GM10266 (cell line): ENCODE measurements around the gene OMP.

Source experiments
- DNase-seq: peaks from one replicate; pipeline ENCODE4 v3.0.0; 2012; ENCODE audit errors: extremely low spot score
- CTCF ChIP-seq: IDR thresholded peaks from 2 replicates; pipeline ENCODE4 v1.5.1; 2012; ENCODE audit warnings: mild to moderate bottlenecking, low read depth; ENCODE audit not compliant: control insufficient read depth, insufficient read depth; ENCODE audit errors: missing control alignments

OMP gene

GRCh38 chr11:77102246-77103210 is at the start of gene OMP:
TSS of gene OMP (plus strand) at chr11:77102840. CDS start at chr11:77102840, 0 bp downstream.
- TF ChIP-seq CTCF = no peak

GRCh38 chr11:77053217-77054015 is 49.2 kb upstream of the OMP start:
- no peak for TF ChIP-seq CTCF
- no peak for DNase-seq

More at GRCh38 chr11:77102246-77103210, at the start of gene OMP:
- DNase-seq = no peak

- no peak for TF ChIP-seq CTCF
- no peak for DNase-seq
Measured at GRCh38 chr11:77054084-77054483, 48.6 kb upstream of the OMP start.

GRCh38 chr11:77055101-77055561 is 47.5 kb upstream of the OMP start:
- no peak for DNase-seq
- TF ChIP-seq CTCF = no peak

GRCh38 chr11:77055913-77056312 is 46.7 kb upstream of the OMP start:
- DNase-seq = no peak
- TF ChIP-seq CTCF = no peak

GRCh38 chr11:77056814-77057402 is 45.7 kb upstream of the OMP start:
- TF ChIP-seq CTCF = no peak
- DNase-seq = no peak
